ENCODE measurements around the gene SAAL1.

DNA sequence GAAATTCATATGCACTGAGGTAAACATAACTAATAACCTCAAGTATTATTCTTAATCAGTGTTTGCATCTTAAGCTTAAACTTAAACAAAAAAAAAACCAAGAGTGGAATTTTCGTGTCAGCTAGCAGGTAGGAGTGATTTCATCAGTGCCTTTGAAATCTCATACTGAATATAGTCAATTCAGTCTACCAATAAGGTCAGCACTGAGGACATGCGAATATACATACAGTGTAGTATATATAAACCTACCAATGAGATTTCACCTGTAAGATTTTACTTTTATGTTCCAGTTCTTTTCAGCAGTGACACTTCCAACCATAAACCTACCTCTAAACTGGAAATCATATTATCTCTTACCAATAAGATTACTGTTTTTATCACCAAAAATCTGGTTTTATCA, 27.0 kb downstream of the SAAL1 start:
- TF ChIP-seq EZH2 (IDR thresholded peaks at IDR 0.05; ENCODE audit: low read length) = no peak
- TF ChIP-seq, protein P1, sequence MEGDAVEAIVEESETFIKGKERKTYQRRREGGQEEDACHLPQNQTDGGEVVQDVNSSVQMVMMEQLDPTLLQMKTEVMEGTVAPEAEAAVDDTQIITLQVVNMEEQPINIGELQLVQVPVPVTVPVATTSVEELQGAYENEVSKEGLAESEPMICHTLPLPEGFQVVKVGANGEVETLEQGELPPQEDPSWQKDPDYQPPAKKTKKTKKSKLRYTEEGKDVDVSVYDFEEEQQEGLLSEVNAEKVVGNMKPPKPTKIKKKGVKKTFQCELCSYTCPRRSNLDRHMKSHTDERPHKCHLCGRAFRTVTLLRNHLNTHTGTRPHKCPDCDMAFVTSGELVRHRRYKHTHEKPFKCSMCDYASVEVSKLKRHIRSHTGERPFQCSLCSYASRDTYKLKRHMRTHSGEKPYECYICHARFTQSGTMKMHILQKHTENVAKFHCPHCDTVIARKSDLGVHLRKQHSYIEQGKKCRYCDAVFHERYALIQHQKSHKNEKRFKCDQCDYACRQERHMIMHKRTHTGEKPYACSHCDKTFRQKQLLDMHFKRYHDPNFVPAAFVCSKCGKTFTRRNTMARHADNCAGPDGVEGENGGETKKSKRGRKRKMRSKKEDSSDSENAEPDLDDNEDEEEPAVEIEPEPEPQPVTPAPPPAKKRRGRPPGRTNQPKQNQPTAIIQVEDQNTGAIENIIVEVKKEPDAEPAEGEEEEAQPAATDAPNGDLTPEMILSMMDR (optimal IDR thresholded peaks at IDR 0.05 in 1 of 3, IDR thresholded peaks at IDR 0.05 in 1 of 3, conservative IDR thresholded peaks at IDR 0.05 in 1 of 3; ENCODE audit: extremely low read depth in 1 of 3, insufficient read depth in 2 of 3, low read length in 3 of 3) = no peak

Data from keratinocyte (primary cell).